Stimulated activated naive CD8-positive, alpha-beta T cell treated with anti-CD3 and anti-CD28 coated beads, Interleukin-15, Interleukin-2, amounts not matched to agents 100 ng/mL and 50 ng/mL, for 24 hours (primary cell): ENCODE data around the gene KLF9.
"Not testable (repeated sequence)": the region's sequence is repeated elsewhere in the genome, so short reads cannot be mapped to it uniquely, and the experiment has no call there.

ENCODE experiments used
- H3K27ac Mint-ChIP-seq: one replicate; pipeline ENCODE4 v1.8.0; 2021; ENCODE audit warnings: mild to moderate bottlenecking, mixed read lengths
- H3K27me3 Mint-ChIP-seq: one replicate; pipeline ENCODE4 v1.8.0; 2021; ENCODE audit warnings: mixed read lengths
- H3K36me3 Mint-ChIP-seq: one replicate; pipeline ENCODE4 v1.8.0; 2021; ENCODE audit warnings: low read depth, mixed read lengths
- H3K4me1 Mint-ChIP-seq: one replicate; pipeline ENCODE4 v1.8.0; 2021; ENCODE audit warnings: low read depth, mixed read lengths
- H3K4me3 Mint-ChIP-seq: one replicate; pipeline ENCODE4 v1.8.0; 2021; ENCODE audit warnings: mild to moderate bottlenecking, mixed read lengths
- H3K9me3 Mint-ChIP-seq: one replicate; pipeline ENCODE4 v1.8.0; 2021; ENCODE audit warnings: mixed read lengths

Gene KLF9

DNA sequence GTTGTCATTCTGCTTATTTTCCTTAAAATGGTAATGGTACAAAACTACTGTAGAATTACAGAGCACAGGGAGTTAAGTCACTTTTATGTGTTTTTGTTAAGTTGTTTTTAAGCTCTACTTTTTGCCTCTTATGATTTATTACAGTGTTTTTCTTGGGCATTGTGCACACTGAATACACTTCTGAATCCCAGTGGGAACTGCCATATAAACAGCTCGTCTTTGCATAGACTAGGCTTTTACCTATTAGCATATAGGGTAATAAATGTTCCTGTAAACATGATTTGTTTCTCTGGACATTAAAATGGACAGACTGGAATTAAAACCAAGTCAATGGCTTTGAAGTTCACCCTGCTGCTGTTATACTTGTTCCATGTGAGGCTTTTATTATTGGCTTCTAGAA lies 12.2 kb downstream of the KLF9 start:
- no peak overlapping the region for H3K4me3 Mint-ChIP-seq
- no peaks in the 10 kb centered on the region for H3K9me3 Mint-ChIP-seq
- no peaks in the 10 kb centered on the region for H3K36me3 Mint-ChIP-seq
- peaks cover 86% of the 10 kb centered on the region for H3K4me1 Mint-ChIP-seq
- no peaks in the 10 kb centered on the region for H3K27me3 Mint-ChIP-seq
- H3K27ac Mint-ChIP-seq, result peak overlapping the region; percentile 26

DNA sequence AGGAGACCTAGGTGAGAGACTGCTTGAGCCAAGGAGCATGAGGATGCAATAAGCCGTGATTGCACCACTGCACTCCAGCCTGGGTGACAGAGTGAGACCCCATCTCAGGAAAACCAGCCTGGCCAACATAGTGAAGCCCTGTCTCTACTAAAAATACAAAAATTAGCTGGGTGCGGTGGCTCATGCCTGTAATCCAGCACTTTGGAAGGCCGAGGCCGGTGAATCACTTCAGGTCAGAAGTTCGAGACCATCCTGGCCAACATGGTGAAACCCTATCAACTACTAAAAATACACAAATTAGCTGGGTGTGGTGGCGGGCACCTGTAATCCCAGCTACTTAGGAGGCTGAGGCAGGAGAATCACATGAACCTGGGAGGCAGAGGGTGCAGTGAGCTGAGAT lies 13.2 kb downstream of the KLF9 start:
- peaks cover 82% of the 10 kb centered on the region for H3K4me1 Mint-ChIP-seq
- H3K27ac Mint-ChIP-seq, H3K36me3 Mint-ChIP-seq: not testable (repeated sequence)

GRCh38 chr9:70400107-70400892 lies 14.2 kb downstream of the KLF9 start:
- no peaks in the 10 kb centered on the region for H3K9me3 Mint-ChIP-seq
- peak overlapping the region; percentile 86 for H3K27ac Mint-ChIP-seq
- peaks cover 75% of the 10 kb centered on the region for H3K4me1 Mint-ChIP-seq
- H3K36me3 Mint-ChIP-seq, result no peaks in the 10 kb centered on the region
- H3K27me3 Mint-ChIP-seq, result no peaks in the 10 kb centered on the region
- H3K4me3 Mint-ChIP-seq, result no peak overlapping the region

More for the DNA sequence above, 13.2 kb downstream of the KLF9 start:
- not testable (repeated sequence) for H3K4me3 Mint-ChIP-seq, H3K27me3 Mint-ChIP-seq, H3K9me3 Mint-ChIP-seq

DNA sequence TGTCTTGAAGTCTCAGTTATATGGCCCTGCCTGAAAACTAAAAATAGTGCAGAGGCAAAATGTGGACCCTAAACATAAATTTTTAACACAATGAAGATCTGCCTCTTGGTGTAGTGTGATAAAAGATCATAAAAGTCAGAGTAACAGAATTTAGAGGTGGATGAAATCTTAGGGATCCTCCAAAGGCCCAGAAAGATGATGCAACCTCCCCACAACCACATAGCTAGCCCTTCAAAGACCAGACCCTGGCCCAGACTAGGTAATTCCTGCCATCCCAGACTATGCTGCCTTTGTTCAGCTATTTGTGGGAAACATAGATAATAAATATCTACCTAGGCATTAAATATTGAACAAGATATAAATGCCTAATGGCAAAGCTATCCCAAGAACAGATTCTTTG lies 15.3 kb downstream of the KLF9 start:
- Mint-ChIP-seq H3K36me3 (no peaks in the 10 kb centered on the region), H3K4me3 (no peak overlapping the region), H3K9me3 (no peaks in the 10 kb centered on the region), H3K4me1 (peaks cover 78% of the 10 kb centered on the region), H3K27ac (peak overlapping the region; percentile 86), H3K27me3 (no peaks in the 10 kb centered on the region)

GRCh38 chr9:70398145-70398556 lies 16.3 kb downstream of the KLF9 start:
- Mint-ChIP-seq H3K4me1 (peaks cover 77% of the 10 kb centered on the region), H3K9me3 (no peaks in the 10 kb centered on the region), H3K4me3 (peak overlapping the region; percentile 55), H3K27me3 (no peaks in the 10 kb centered on the region), H3K27ac (peak overlapping the region; percentile 62), H3K36me3 (no peaks in the 10 kb centered on the region)

- no peak overlapping the region for H3K4me3 Mint-ChIP-seq
- H3K9me3 Mint-ChIP-seq, result no peaks in the 10 kb centered on the region
- H3K4me1 Mint-ChIP-seq, result peaks cover 88% of the 10 kb centered on the region
These were observed 18.8 kb downstream of the KLF9 start for GRCh38 chr9:70395652-70396051.

GRCh38 chr9:70392850-70393249 lies 21.6 kb downstream of the KLF9 start:
- Mint-ChIP-seq H3K4me1 (peaks cover 78% of the 10 kb centered on the region), H3K27ac (peak overlapping the region; percentile 64), H3K27me3 (no peaks in the 10 kb centered on the region), H3K9me3 (no peaks in the 10 kb centered on the region), H3K4me3 (no peak overlapping the region), H3K36me3 (peaks cover 11% of the 10 kb centered on the region)

More at GRCh38 chr9:70395652-70396051, 18.8 kb downstream of the KLF9 start:
- Mint-ChIP-seq H3K27me3 (no peaks in the 10 kb centered on the region), H3K36me3 (no peaks in the 10 kb centered on the region), H3K27ac (no peak overlapping the region)

DNA sequence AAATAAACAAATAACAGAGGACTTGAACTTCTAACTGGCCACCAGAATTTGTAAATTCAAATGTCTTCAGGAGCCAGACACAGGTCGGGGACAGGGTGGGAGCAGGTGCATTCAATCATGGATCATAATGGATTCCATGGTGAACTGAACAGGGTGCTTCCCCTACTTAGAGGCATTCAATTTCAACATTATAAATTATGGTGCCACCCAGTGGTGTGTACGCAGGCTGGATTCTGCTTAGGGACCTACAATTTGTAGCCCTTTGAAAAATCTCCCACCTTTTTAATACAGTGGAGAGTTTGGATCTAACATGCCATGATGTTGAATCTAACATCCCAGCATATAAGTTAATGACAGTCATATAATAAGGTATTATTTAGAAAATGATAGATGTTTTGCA lies 22.3 kb downstream of the KLF9 start:
- Mint-ChIP-seq H3K27ac (no peak overlapping the region), H3K27me3 (no peaks in the 10 kb centered on the region), H3K4me1 (peaks cover 78% of the 10 kb centered on the region), H3K4me3 (no peak overlapping the region), H3K9me3 (no peaks in the 10 kb centered on the region), H3K36me3 (peaks cover 17% of the 10 kb centered on the region)

- Mint-ChIP-seq H3K9me3 (no peaks in the 10 kb centered on the region), H3K36me3 (peaks cover 30% of the 10 kb centered on the region), H3K4me1 (peaks cover 78% of the 10 kb centered on the region), H3K27ac (peak overlapping the region; percentile 39), H3K27me3 (no peaks in the 10 kb centered on the region), H3K4me3 (peak overlapping the region; percentile 4)
These were observed 23.5 kb downstream of the KLF9 start for GRCh38 chr9:70390933-70391341.

DNA sequence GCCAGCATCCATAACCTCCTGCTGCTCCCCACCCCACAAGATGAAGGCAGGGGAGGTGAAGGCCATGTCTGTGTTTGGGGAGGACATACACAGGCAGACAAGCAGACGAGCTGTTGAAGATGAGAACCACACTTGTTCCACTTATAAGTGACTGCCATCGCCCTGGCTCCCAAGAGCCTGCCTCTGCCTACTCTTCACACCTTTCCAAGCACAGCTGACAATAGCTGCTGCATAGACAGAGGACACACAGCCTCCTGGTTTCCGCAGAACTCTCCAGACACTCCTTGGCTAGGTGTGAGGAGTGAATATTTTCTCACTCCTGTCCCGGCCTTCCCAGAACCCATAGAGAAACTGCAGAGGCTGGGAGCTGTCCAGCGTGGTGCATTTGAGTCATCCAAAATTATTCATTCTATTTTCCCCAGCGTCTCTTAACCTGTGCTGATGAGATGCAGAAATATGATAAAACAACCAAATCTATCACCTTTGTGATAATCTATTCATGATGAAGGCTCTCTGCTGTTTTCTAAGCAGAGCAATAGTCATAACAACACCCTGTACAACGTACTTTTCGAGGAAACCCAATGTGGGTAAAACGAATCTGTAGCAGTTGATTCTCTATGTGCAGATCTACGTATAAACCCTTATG lies 24.7 kb downstream of the KLF9 start:
- H3K36me3 Mint-ChIP-seq, result peaks cover 34% of the 10 kb centered on the region
- H3K9me3 Mint-ChIP-seq, result no peaks in the 10 kb centered on the region
- H3K27ac Mint-ChIP-seq, result peak overlapping the region; percentile 54
- H3K4me3 Mint-ChIP-seq, result no peak overlapping the region
- H3K27me3 Mint-ChIP-seq, result no peaks in the 10 kb centered on the region
- peaks cover 73% of the 10 kb centered on the region for H3K4me1 Mint-ChIP-seq

DNA sequence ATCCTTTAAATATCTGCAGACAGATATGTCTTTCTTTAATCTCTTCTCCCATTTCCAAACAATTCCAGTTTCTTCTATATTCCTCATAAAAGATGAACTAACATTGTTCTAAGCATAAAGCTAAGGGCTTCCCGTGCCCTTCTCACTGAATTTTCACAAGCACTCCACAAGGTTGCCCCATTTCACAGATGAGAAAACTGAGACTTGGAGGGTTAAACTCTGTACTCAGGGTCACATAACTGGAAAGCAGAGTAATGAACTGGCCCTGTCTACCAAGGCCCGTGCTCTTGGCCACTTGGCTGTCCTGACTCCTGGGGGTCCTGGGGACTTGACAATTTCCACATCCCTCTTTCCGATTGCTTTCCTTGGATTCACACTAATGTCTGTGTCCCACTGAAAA lies 25.3 kb downstream of the KLF9 start:
- no peaks in the 10 kb centered on the region for H3K27me3 Mint-ChIP-seq
- no peak overlapping the region for H3K27ac Mint-ChIP-seq
- H3K4me1 Mint-ChIP-seq, result peaks cover 67% of the 10 kb centered on the region
- no peak overlapping the region for H3K4me3 Mint-ChIP-seq
- no peaks in the 10 kb centered on the region for H3K9me3 Mint-ChIP-seq
- H3K36me3 Mint-ChIP-seq, result peaks cover 39% of the 10 kb centered on the region

DNA sequence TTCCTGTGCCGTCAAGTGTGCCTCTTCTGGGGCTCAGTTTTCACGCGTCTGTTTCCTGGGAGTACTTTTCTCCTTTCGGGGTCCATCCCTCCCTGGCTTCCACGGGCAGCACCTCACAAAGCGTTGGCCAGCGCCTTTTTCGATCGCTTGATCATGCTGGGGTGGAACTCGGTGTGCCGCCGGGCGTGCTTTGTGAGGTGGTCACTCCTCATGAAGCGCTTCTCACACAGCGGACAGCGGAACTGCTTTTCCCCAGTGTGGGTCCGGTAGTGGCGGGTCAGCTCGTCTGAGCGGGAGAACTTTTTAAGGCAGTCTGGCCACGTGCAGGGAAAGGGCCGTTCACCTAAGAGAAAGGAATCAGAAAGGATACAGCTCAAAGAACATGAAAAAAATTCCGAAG lies 26.8 kb downstream of the KLF9 start:
- Mint-ChIP-seq H3K27me3 (no peaks in the 10 kb centered on the region), H3K9me3 (no peaks in the 10 kb centered on the region), H3K4me3 (no peak overlapping the region), H3K36me3 (peaks cover 48% of the 10 kb centered on the region), H3K4me1 (peaks cover 53% of the 10 kb centered on the region), H3K27ac (no peak overlapping the region)

GRCh38 chr9:70385426-70385825 lies 29.0 kb downstream of the KLF9 start:
- peaks cover 48% of the 10 kb centered on the region for H3K36me3 Mint-ChIP-seq
- no peaks in the 10 kb centered on the region for H3K9me3 Mint-ChIP-seq
- H3K27ac Mint-ChIP-seq, result no peak overlapping the region
- no peak overlapping the region for H3K4me3 Mint-ChIP-seq
- no peaks in the 10 kb centered on the region for H3K27me3 Mint-ChIP-seq
- H3K4me1 Mint-ChIP-seq, result peaks cover 31% of the 10 kb centered on the region

DNA sequence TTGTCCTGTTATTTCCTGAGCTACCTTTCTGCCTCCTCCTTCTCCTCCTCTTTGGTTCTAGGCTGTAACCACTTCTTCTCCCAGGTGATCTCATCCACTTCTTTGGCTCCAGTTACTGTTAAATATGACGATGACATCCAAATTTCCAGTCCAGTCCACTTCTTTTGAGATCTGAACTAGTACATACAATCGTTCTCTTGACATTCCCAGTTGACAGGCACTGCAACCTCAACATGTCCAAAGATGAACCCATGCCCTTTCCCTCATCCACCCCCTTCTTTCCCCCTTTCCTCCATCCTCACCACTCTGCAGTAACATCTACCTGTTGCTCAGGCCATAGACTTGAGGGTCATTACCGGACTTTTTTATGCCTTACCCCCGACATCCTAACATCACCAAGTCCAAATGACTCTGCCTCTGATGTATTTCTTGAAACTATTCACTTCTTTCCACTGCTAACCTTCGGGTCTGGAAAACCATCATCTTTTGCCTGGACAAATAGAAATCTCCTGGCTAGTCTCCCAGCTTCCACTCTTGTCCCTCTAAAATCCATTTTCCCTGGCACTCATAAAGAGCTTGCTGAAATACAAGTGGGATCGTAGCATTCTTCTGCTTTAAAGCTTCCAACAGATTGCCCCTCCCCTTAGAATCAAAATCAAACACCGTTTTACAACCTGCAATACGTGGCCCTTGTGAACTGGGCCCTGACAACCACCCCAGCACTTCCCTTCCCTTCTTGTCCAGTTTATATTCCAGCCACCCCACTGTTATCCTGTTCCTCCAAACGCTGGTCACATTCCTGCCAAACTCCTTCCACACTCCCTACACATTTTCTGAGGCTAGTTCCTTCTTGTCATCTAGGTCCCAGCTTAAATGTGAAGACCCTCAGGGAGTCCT lies 31.5 kb downstream of the KLF9 start:
- Mint-ChIP-seq H3K4me3 (no peak overlapping the region), H3K9me3 (no peaks in the 10 kb centered on the region), H3K4me1 (peaks cover 15% of the 10 kb centered on the region), H3K27ac (no peak overlapping the region), H3K27me3 (no peaks in the 10 kb centered on the region), H3K36me3 (peaks cover 38% of the 10 kb centered on the region)
